Vagina (tissue), 2 donors: Measurements from ENCODE around the gene DLX1.

Experiments used
- POLR2A ChIP-seq, 2 donors: fragments of 450-650 bp; IDR thresholded peaks; one replicate each; pipeline ENCODE4 v1.6.1; 2017; ENCODE audit warnings: antibody characterized with exemption in 2 of 2, mild to moderate bottlenecking in 2 of 2, moderate library complexity in 2 of 2
- POLR2AphosphoS5 ChIP-seq, 2 donors: sonication (generic); formaldehyde crosslinking; IDR thresholded peaks; one replicate each; pipeline ENCODE4 v1.9.0; 2017; ENCODE audit warnings: antibody characterized with exemption in 2 of 2, mild to moderate bottlenecking in 2 of 2, low read depth in 1 of 2; ENCODE audit not compliant: insufficient read depth in 1 of 2
- TF ChIP-seq, protein P1 (sequence below), 3 experiments: fragments of 450-650 bp in 2 of 3; fragments of 200-600 bp in 1 of 3; sonication (generic) in 1 of 3; IDR thresholded peaks; one replicate each; pipeline ENCODE4 v1.5.1; 2017 to 2019; ENCODE audit warnings: antibody characterized with exemption in 3 of 3, mild to moderate bottlenecking in 2 of 3, moderate library complexity in 2 of 3

DNA sequence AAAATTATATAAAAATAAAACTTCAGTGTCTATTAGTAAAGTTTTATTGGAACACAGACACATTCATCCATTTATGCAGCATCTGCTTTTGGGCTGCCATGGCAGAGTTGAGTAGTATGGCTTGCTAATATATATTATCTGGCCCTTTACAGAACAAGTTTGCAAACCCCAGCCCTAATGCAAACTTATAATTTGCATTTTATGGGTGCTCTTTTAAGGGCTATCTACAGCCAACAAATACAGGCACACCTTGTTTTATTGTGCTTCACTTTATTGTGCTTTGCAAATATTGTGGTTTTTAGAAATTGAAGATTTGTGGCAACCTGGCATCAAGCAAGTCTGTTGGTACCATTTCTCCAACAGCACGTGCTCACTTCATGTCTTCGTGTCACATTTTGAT lies 52.6 kb downstream of the DLX1 start:
- TF ChIP-seq POLR2A (IDR thresholded peaks at IDR 0.05) (no peak), POLR2AphosphoS5 (IDR thresholded peaks at IDR 0.05; ENCODE audit: insufficient read depth in 1 of 2, low read depth in 1 of 2) (no peak)
- TF ChIP-seq, protein P1, sequence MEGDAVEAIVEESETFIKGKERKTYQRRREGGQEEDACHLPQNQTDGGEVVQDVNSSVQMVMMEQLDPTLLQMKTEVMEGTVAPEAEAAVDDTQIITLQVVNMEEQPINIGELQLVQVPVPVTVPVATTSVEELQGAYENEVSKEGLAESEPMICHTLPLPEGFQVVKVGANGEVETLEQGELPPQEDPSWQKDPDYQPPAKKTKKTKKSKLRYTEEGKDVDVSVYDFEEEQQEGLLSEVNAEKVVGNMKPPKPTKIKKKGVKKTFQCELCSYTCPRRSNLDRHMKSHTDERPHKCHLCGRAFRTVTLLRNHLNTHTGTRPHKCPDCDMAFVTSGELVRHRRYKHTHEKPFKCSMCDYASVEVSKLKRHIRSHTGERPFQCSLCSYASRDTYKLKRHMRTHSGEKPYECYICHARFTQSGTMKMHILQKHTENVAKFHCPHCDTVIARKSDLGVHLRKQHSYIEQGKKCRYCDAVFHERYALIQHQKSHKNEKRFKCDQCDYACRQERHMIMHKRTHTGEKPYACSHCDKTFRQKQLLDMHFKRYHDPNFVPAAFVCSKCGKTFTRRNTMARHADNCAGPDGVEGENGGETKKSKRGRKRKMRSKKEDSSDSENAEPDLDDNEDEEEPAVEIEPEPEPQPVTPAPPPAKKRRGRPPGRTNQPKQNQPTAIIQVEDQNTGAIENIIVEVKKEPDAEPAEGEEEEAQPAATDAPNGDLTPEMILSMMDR (IDR thresholded peaks at IDR 0.05), result no peak
